Neutrophil (primary cell): Measurements from ENCODE around the gene RSPH1.

Experiments
- H3K27ac ChIP-seq: fragments of 200-600 bp; sonication (generic); 2 replicates; pipeline ENCODE4 v1.5.1; 2016; ENCODE audit warnings: mild to moderate bottlenecking, moderate library complexity
- H3K27me3 ChIP-seq: fragments of 200-600 bp; sonication (generic); 2 replicates; pipeline ENCODE4 v1.6.0; 2016; ENCODE audit warnings: mild to moderate bottlenecking
- H3K36me3 ChIP-seq: fragments of 200-600 bp; sonication (generic); 2 replicates; pipeline ENCODE4 v1.5.1; 2017
- H3K4me1 ChIP-seq, 2 experiments: fragments of 200-600 bp in 1 of 2; sonication (generic) in 1 of 2; 1 replicate in 1 of 2; 2 replicates in 1 of 2; pipeline versions ENCODE4 v1.5.1 to v1.6.1; 2013 to 2016; ENCODE audit warnings: low read depth in 1 of 2, low read length in 1 of 2, mild to moderate bottlenecking in 1 of 2, moderate library complexity in 1 of 2; ENCODE audit not compliant: control insufficient read depth in 1 of 2, insufficient read depth in 1 of 2
- H3K4me3 ChIP-seq, 2 experiments: fragments of 200-600 bp in 1 of 2; sonication (generic) in 1 of 2; 1 replicate in 1 of 2; 2 replicates in 1 of 2; pipeline ENCODE4 v1.5.1; 2013 to 2016; ENCODE audit warnings: low read depth in 1 of 2, low read length in 1 of 2, mild to moderate bottlenecking in 1 of 2, moderate library complexity in 1 of 2
- H3K9me3 ChIP-seq: fragments of 200-600 bp; sonication (generic); 2 replicates; pipeline ENCODE4 v1.5.1; 2016
- TF ChIP-seq, protein P1 (sequence below): fragments of 200-600 bp; sonication (generic); IDR thresholded peaks from 2 replicates; pipeline ENCODE4 v1.5.1; 2016; ENCODE audit warnings: antibody characterized with exemption

RSPH1 gene

DNA sequence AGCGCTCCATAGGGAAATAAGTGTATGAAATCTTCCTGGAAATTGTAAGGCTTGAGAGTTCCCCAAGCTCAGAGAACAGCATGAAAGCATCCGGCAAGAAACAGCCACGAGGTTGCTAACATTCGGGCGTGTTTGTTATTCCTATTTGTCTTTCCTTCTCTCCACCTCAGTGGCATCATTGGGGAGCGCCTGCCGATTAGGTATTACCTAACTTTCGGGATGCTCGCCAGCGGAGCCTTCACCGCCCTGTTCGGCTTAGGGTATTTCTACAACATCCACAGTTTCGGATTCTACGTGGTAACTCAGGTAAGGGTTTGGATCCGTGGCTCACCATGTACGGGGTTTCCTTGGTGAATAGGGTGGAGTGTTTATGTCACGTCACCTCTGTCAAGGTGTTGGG is 43.3 kb upstream of the RSPH1 start:
- H3K36me3 ChIP-seq = peaks cover 78% of the 10 kb centered on the region

DNA sequence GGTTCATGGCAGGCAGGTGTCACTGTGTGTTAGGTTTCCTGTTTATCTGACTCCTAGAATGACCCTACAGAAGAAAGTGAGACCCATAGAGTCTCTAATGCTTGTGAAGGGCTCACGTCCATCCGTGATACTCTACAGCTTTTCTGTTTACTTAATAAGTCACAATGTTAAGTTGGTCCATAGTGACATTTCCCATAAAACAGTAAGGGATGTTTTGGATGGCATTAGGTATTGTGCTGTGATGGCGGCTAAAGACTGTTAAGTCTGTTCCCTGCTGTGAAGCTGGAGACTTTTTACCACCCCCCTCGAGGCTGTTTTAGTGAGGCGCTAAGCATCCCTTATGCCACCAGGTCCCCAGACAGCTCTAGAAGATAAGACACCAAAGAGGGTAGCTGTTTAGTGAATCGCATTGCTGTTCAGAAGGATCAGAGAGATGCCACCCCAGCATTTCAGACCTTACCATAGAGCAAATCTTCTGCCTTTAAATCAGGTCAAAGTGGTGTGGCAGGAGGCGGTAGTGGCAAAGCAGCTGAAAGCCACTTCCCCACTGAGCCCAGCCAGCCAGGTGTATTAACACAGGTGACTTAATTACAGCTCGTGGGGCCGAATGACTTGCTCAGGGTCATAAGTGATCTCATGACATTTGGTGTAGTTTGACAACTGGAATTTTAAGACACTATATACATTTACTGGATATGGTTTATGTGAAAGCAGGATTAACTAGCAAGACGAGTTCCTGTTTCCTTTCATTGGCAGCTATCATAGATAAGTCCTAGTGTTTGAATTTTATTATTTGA is 42.7 kb upstream of the RSPH1 start:
- TF ChIP-seq, protein P1, sequence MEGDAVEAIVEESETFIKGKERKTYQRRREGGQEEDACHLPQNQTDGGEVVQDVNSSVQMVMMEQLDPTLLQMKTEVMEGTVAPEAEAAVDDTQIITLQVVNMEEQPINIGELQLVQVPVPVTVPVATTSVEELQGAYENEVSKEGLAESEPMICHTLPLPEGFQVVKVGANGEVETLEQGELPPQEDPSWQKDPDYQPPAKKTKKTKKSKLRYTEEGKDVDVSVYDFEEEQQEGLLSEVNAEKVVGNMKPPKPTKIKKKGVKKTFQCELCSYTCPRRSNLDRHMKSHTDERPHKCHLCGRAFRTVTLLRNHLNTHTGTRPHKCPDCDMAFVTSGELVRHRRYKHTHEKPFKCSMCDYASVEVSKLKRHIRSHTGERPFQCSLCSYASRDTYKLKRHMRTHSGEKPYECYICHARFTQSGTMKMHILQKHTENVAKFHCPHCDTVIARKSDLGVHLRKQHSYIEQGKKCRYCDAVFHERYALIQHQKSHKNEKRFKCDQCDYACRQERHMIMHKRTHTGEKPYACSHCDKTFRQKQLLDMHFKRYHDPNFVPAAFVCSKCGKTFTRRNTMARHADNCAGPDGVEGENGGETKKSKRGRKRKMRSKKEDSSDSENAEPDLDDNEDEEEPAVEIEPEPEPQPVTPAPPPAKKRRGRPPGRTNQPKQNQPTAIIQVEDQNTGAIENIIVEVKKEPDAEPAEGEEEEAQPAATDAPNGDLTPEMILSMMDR = no peak
- Histone ChIP-seq H3K27ac (no peak overlapping the region), H3K9me3 (no peaks in the 10 kb centered on the region), H3K4me1 (no peaks in the 10 kb centered on the region), H3K36me3 (peaks cover 71% of the 10 kb centered on the region), H3K27me3 (no peaks in the 10 kb centered on the region), H3K4me3 (no peak overlapping the region)

More for the DNA sequence above, 43.3 kb upstream of the RSPH1 start:
- H3K4me3 ChIP-seq = no peak overlapping the region
- H3K4me1 ChIP-seq = no peaks in the 10 kb centered on the region
- TF ChIP-seq, protein P1 = no peak
- no peaks in the 10 kb centered on the region for H3K27me3 ChIP-seq
- no peaks in the 10 kb centered on the region for H3K9me3 ChIP-seq
- H3K27ac ChIP-seq = no peak overlapping the region

DNA sequence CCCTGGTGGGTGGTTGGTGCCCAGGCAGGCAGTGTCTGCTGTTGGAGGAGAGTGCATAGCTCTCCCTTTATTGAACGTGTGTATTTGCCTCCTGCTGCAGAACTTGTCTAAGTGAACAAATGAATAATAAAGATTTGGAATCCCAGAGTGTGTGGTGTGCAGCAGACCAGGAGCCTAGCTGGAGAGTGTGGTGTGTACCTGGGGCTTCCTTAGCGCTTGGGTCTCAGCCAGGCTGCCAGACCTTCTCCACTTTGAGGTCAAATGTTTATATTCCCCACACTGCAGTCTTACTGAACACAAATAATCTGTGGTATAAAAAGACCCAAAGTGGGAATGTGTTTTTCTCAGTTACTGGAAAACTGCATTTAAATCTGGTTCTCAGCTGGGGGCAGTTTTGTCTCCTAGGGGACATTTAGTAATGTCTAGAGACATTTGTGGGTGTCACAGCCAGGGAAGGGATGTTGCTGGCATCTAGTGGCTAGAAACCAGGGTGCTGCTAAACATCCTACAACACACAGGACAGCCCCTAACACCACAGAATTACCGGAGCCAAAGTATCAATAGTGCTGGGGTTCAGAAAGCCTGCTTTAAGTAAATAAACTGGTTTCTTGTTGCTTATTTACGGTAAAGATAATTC is 41.2 kb upstream of the RSPH1 start:
- TF ChIP-seq, protein P1 = no peak
- H3K36me3 ChIP-seq = peaks cover 56% of the 10 kb centered on the region
- no peaks in the 10 kb centered on the region for H3K4me1 ChIP-seq
- H3K27me3 ChIP-seq = no peaks in the 10 kb centered on the region
- H3K4me3 ChIP-seq = no peak overlapping the region
- H3K27ac ChIP-seq = no peak overlapping the region
- no peaks in the 10 kb centered on the region for H3K9me3 ChIP-seq

DNA sequence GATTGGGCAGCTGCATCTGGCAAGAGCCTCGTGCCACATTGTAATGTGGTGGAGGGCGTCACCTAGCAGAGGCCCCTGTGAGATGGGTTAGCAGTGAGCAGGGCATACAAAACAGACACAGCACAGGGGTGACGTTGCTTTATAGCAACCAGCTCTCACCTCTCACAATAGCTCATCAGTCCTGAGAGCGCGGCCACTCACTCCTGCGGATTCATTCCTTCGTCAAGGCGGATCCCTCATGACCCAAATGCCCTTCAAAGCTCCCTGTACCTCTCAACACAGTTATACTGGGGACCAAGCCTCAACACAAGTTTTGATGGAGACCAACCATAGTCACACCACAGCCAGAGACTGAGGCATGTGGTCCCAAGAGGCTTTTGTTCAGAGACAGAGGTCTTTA is 40.6 kb upstream of the RSPH1 start:
- H3K27me3 ChIP-seq = no peaks in the 10 kb centered on the region
- TF ChIP-seq, protein P1 = no peak
- H3K27ac ChIP-seq = no peak overlapping the region
- peaks cover 55% of the 10 kb centered on the region for H3K36me3 ChIP-seq
- no peaks in the 10 kb centered on the region for H3K4me1 ChIP-seq
- H3K9me3 ChIP-seq = no peaks in the 10 kb centered on the region
- no peak overlapping the region for H3K4me3 ChIP-seq

DNA sequence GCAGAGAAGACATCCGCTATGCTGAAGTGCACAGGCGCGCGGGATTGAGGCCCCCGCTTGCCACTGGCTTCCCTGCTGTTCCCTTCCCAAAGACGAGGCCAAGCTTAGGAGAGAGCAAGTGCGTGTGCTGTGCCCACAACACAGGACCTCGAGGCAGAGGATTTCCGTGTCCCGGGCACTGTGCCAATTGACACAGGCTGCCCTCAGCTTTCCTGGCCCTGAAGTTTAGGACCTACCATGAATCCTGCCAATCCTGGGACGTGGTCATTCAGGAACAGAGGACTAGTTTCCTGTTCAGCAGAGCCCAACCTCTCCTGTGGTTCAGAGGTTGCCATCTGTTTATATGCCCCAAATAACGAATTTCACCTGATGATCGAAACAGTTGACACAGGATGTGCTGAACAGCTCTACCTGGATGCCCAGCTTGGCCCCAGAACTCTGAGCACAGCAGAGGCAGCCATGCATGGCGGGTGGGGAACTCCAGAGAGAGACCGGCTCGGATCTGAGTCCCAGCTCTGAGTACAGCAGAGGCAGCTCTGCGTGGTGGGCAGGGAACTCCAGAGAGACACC is 39.7 kb upstream of the RSPH1 start:
- Histone ChIP-seq H3K36me3 (peaks cover 55% of the 10 kb centered on the region), H3K27me3 (no peaks in the 10 kb centered on the region), H3K9me3 (no peaks in the 10 kb centered on the region), H3K27ac (no peak overlapping the region), H3K4me1 (no peaks in the 10 kb centered on the region), H3K4me3 (no peak overlapping the region)
- TF ChIP-seq, protein P1 = no peak
